Measurements from ENCODE around the gene NTSR1. TPM values are rescaled to one million over a fixed set of nuclear protein-coding genes. Genes with fewer than 3 reads are reported as not detected.

Gene NTSR1
- total RNA-seq, 6 experiments from 2014 or later, result 0.04 to 0.74 (median 0.09) TPM; not detected in 2

GRCh38 chr20:62787321-62787720 lies 78.7 kb downstream of the NTSR1 start:
- ATAC-seq (no peak), DNase-seq (no peak)
- Histone ChIP-seq H3K36me3 (no peaks in the 10 kb centered on the region), H3K9me3 (no peaks in the 10 kb centered on the region), H3K27ac (no peak overlapping the region), H3K4me3 (no peak overlapping the region), H3K27me3 (no peaks in the 10 kb centered on the region), H3K4me1 (no peaks in the 10 kb centered on the region)
- intact Hi-C loops (cut with DNase I), result loop anchor here (5.0 to 10.0 kb wide), 4 partner anchors 115 to 373 kb away; no protein-coding TSS in a partner anchor
- TF ChIP-seq POLR2A (IDR thresholded peaks at IDR 0.05) (no peak), CTCF (IDR thresholded peaks at IDR 0.05) (no peak)
- WGBS (ENCODE audit: insufficient coverage, low coverage, low lambda C conversion rate, missing lambda C conversion rate), result 63% methylated on average over 4 of the region's 7 CpGs

GRCh38 chr20:62787866-62788265 lies 79.2 kb downstream of the NTSR1 start:
- H3K9me3 ChIP-seq, result no peaks in the 10 kb centered on the region
- H3K27me3 ChIP-seq, result no peaks in the 10 kb centered on the region
- H3K4me1 ChIP-seq, result no peaks in the 10 kb centered on the region
- intact Hi-C loops (cut with DNase I), result loop anchor here (5.0 to 10.0 kb wide), 4 partner anchors 116 to 373 kb away; no protein-coding TSS in a partner anchor
- no peak for TF ChIP-seq POLR2A (IDR thresholded peaks at IDR 0.05)
- no peak for TF ChIP-seq CTCF (IDR thresholded peaks at IDR 0.05)
- H3K36me3 ChIP-seq, result no peaks in the 10 kb centered on the region
- no peak overlapping the region for H3K27ac ChIP-seq
- 58% methylated on average over 2 of the region's 5 CpGs for WGBS (ENCODE audit: insufficient coverage, low coverage, low lambda C conversion rate, missing lambda C conversion rate)
- DNase-seq (no peak), ATAC-seq (no peak)
- H3K4me3 ChIP-seq, result no peak overlapping the region

- Histone ChIP-seq H3K36me3 (no peaks in the 10 kb centered on the region), H3K27ac (no peak overlapping the region), H3K27me3 (no peaks in the 10 kb centered on the region), H3K4me1 (peaks cover 0 to 2% (median 0%) of the 10 kb centered on the region in 4 donors), H3K4me3 (no peak overlapping the region), H3K9me3 (no peaks in the 10 kb centered on the region)
- ATAC-seq (no peak), DNase-seq (no peak)
- WGBS (ENCODE audit: insufficient coverage, low coverage, low lambda C conversion rate, missing lambda C conversion rate), result 19% methylated on average over 2 of the region's 15 CpGs
- intact Hi-C loops (cut with DNase I), result loop anchor here (5.0 to 10.0 kb wide), 4 partner anchors 116 to 374 kb away; no protein-coding TSS in a partner anchor
- TF ChIP-seq POLR2A (IDR thresholded peaks at IDR 0.05) (no peak), CTCF (IDR thresholded peaks at IDR 0.05) (no peak)
These were observed 80.0 kb downstream of the NTSR1 start for GRCh38 chr20:62788607-62789006.

GRCh38 chr20:62790075-62790474 lies 81.4 kb downstream of the NTSR1 start:
- Histone ChIP-seq H3K4me3 (no peak overlapping the region), H3K4me1 (peaks cover 0 to 6% (median 3%) of the 10 kb centered on the region in 4 donors), H3K27me3 (no peaks in the 10 kb centered on the region), H3K27ac (no peak overlapping the region), H3K9me3 (no peaks in the 10 kb centered on the region), H3K36me3 (no peaks in the 10 kb centered on the region)
- no peak for DNase-seq
- intact Hi-C loops (cut with DNase I), result no loop called here
- no peak for TF ChIP-seq CTCF (IDR thresholded peaks at IDR 0.05)
- no peak for TF ChIP-seq POLR2A (IDR thresholded peaks at IDR 0.05)
- ATAC-seq, result no peak
- WGBS (ENCODE audit: insufficient coverage, low coverage, low lambda C conversion rate, missing lambda C conversion rate), result no CpG with 5 or more reads among the region's 12 CpGs

All from right lobe of liver (tissue), 6 donors.